Thyroid gland (tissue), 4 donors: ENCODE results near the gene FOXL3.

Source experiments
- POLR2A ChIP-seq, 2 donors: fragments of 450-650 bp; IDR thresholded peaks; one replicate each; pipeline ENCODE4 v1.6.1; 2017; ENCODE audit warnings: antibody characterized with exemption in 2 of 2, mild to moderate bottlenecking in 2 of 2, moderate library complexity in 1 of 2
- TF ChIP-seq, protein P1 (sequence below), 6 experiments: fragments of 200-600 bp in 3 of 6; fragments of 450-650 bp in 3 of 6; sonication (generic) in 3 of 6; IDR thresholded peaks; one replicate each; pipeline ENCODE4 v1.5.1; 2016 to 2019; ENCODE audit warnings: antibody characterized with exemption in 6 of 6, mild to moderate bottlenecking in 2 of 6, inconsistent platforms in 1 of 6, moderate library complexity in 1 of 6

DNA sequence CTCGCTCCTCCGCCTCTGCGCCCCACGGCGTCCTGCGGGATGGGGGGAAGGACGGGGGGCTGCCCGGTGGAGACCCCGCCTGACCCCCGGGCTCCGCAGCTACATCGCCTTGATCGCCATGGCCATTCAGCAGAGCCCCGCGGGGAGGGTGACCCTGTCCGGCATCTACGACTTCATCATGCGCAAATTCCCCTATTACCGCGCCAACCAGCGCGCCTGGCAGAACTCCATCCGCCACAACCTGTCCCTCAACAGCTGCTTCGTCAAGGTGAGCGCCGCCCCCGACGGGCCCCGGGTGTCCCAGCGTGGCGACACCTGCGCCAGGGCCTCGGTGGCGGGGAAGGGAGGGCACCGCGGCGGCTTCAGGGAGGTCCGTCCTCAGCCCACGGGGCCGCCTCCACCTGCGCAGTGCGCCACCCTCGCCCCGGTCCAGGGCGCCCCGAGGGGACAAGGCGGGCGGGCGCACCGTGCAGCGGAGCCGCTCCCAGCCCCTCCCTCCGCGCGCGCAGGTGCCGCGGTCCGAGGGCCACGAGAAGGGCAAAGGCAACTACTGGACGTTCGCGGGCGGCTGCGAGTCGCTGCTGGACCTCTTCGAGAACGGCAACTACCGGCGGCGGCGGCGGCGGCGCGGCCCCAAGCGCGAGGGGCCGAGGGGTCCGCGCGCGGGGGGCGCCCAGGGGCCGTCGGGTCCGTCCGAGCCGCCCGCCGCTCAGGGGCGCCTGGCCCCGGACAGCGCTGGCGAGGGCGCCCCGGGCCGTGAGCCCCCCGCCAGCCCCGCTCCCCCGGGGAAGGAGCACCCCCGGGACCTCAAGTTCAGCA, 793 bp downstream of the FOXL3 start:
- TF ChIP-seq, protein P1, sequence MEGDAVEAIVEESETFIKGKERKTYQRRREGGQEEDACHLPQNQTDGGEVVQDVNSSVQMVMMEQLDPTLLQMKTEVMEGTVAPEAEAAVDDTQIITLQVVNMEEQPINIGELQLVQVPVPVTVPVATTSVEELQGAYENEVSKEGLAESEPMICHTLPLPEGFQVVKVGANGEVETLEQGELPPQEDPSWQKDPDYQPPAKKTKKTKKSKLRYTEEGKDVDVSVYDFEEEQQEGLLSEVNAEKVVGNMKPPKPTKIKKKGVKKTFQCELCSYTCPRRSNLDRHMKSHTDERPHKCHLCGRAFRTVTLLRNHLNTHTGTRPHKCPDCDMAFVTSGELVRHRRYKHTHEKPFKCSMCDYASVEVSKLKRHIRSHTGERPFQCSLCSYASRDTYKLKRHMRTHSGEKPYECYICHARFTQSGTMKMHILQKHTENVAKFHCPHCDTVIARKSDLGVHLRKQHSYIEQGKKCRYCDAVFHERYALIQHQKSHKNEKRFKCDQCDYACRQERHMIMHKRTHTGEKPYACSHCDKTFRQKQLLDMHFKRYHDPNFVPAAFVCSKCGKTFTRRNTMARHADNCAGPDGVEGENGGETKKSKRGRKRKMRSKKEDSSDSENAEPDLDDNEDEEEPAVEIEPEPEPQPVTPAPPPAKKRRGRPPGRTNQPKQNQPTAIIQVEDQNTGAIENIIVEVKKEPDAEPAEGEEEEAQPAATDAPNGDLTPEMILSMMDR (IDR thresholded peaks at IDR 0.05): no peak
- no peak for TF ChIP-seq POLR2A (IDR thresholded peaks at IDR 0.05)
